ENCODE data around the gene NUP98.

The NUP98 gene

GRCh38 chr11:3642071-3642951 lies 155.0 kb downstream of the NUP98 start:
- Histone ChIP-seq H3K4me2 (ENCODE audit: low read length) (peak overlapping the region; percentile 86), H2BK12ac (ENCODE audit: low read length) (no peak overlapping the region), H3K27me3 (ENCODE audit: insufficient read depth, low read length) (no peaks in the 10 kb centered on the region), H3K36me3 (ENCODE audit: control insufficient read depth in 1 of 2, insufficient read depth in 2 of 2, low read length in 2 of 2) (no peaks in the 10 kb centered on the region), H3K18ac (ENCODE audit: low read length) (peak overlapping the region; percentile 37), H2AFZ (ENCODE audit: insufficient read depth, low read length, poor library complexity) (peak overlapping the region; percentile 80), H3K79me1 (ENCODE audit: low read length) (peaks cover 5% of the 10 kb centered on the region), H3K79me2 (ENCODE audit: control insufficient read depth, insufficient read depth, low read length, poor library complexity) (peaks cover 3% of the 10 kb centered on the region), H3K23ac (ENCODE audit: low read length) (no peak overlapping the region), H3K4me3 (ENCODE audit: low read depth, low read length) (peak overlapping the region; percentile 56), H3K9me3 (ENCODE audit: insufficient read depth, low read depth, low read length) (peaks cover 10% of the 10 kb centered on the region), H3K9ac (ENCODE audit: low read length) (no peak overlapping the region), H4K12ac (ENCODE audit: low read depth, low read length) (no peak overlapping the region), H4K8ac (ENCODE audit: low read depth, low read length) (peak overlapping the region; percentile 21), H4K91ac (ENCODE audit: low read depth, low read length) (no peak overlapping the region), H2BK120ac (ENCODE audit: insufficient read depth, low read length, poor library complexity) (no peak overlapping the region), H2AK5ac (ENCODE audit: low read length) (no peak overlapping the region), H3K4ac (ENCODE audit: low read depth, low read length) (no peak overlapping the region), H3K4me1 (ENCODE audit: control insufficient read depth in 1 of 2, insufficient read depth in 2 of 2, low read length in 2 of 2) (peaks cover 12% of the 10 kb centered on the region in 2 experiments), H3K14ac (ENCODE audit: low read length) (peak overlapping the region; percentile 28), H3K27ac (ENCODE audit: low read depth, low read length) (no peak overlapping the region), H2BK5ac (ENCODE audit: low read depth, low read length, poor library complexity) (no peak overlapping the region)
- peak; percentile 12 to 42 for DNase-seq
- WGBS (ENCODE audit: extremely low coverage, insufficient coverage, insufficient read length): no CpG with 5 or more reads among the region's 55 CpGs

- Histone ChIP-seq H2BK5ac (ENCODE audit: low read depth, low read length, poor library complexity) (no peak within 1 kb of the TSS), H2AK5ac (ENCODE audit: low read length) (no peak within 1 kb of the TSS), H3K9ac (ENCODE audit: low read length) (no peak within 1 kb of the TSS), H4K91ac (ENCODE audit: low read depth, low read length) (no peak within 1 kb of the TSS), H3K4me3 (ENCODE audit: low read depth, low read length) (peak within 1 kb of the TSS; percentile 56), H2BK120ac (ENCODE audit: insufficient read depth, low read length, poor library complexity) (no peak within 1 kb of the TSS), H3K4ac (ENCODE audit: low read depth, low read length) (no peak within 1 kb of the TSS), H3K9me3 (ENCODE audit: insufficient read depth, low read depth, low read length) (peaks cover 10% of the 10 kb centered on the region), H2AFZ (ENCODE audit: insufficient read depth, low read length, poor library complexity) (peak within 1 kb of the TSS; percentile 82), H3K27me3 (ENCODE audit: insufficient read depth, low read length) (no peaks in the 10 kb centered on the region), H2BK12ac (ENCODE audit: low read length) (no peak within 1 kb of the TSS), H3K18ac (ENCODE audit: low read length) (peak within 1 kb of the TSS; percentile 37), H4K8ac (ENCODE audit: low read depth, low read length) (peak within 1 kb of the TSS; percentile 70), H3K4me2 (ENCODE audit: low read length) (peak within 1 kb of the TSS; percentile 86), H3K36me3 (ENCODE audit: control insufficient read depth in 1 of 2, insufficient read depth in 2 of 2, low read length in 2 of 2) (no peaks in the 10 kb centered on the region), H3K79me1 (ENCODE audit: low read length) (peaks cover 5% of the 10 kb centered on the region), H4K12ac (ENCODE audit: low read depth, low read length) (no peak within 1 kb of the TSS), H3K79me2 (ENCODE audit: control insufficient read depth, insufficient read depth, low read length, poor library complexity) (peaks cover 3% of the 10 kb centered on the region), H3K27ac (ENCODE audit: low read depth, low read length) (no peak within 1 kb of the TSS), H3K23ac (ENCODE audit: low read length) (no peak within 1 kb of the TSS), H3K14ac (ENCODE audit: low read length) (peak within 1 kb of the TSS; percentile 28), H3K4me1 (ENCODE audit: control insufficient read depth in 1 of 2, insufficient read depth in 2 of 2, low read length in 2 of 2) (peaks cover 12% of the 10 kb centered on the region in 2 experiments)
- no peak for DNase-seq
- no CpG with 5 or more reads among the region's 21 CpGs for WGBS (ENCODE audit: extremely low coverage, insufficient coverage, insufficient read length)
Observed at GRCh38 chr11:3641701-3642070, 155.7 kb downstream of the NUP98 start, which contains the start of gene ART5. ART5 (minus strand) TSS chr11:3641992; CDS start chr11:3641862, 130 bp downstream.

DNA sequence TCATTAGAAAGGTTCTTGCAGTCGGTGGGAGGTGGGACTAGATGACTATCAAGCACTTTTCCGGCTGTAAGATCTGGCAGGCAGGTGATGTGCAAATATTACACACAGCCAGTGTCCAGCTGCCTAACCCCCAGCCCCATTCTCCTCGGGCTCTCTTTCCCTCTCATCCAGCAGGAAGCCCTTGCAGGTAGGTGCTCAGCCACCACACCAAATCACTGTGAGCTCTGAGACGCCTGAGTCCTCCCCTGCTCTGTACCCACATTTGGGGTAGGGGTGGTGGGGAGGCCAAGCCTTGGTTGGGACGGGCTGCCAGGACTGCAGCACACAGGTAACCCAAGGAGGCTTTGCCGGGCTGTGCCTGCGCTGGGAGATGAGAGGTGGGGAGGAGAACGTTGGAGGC lies 156.2 kb downstream of the NUP98 start:
- Histone ChIP-seq H4K91ac (ENCODE audit: low read depth, low read length) (no peak overlapping the region), H3K4me1 (ENCODE audit: control insufficient read depth in 1 of 2, insufficient read depth in 2 of 2, low read length in 2 of 2) (peaks cover 12% of the 10 kb centered on the region in 2 experiments), H3K79me1 (ENCODE audit: low read length) (peaks cover 5% of the 10 kb centered on the region), H3K4me2 (ENCODE audit: low read length) (no peak overlapping the region), H2AFZ (ENCODE audit: insufficient read depth, low read length, poor library complexity) (no peak overlapping the region), H3K79me2 (ENCODE audit: control insufficient read depth, insufficient read depth, low read length, poor library complexity) (peaks cover 3% of the 10 kb centered on the region), H3K36me3 (ENCODE audit: control insufficient read depth in 1 of 2, insufficient read depth in 2 of 2, low read length in 2 of 2) (no peaks in the 10 kb centered on the region), H2BK12ac (ENCODE audit: low read length) (no peak overlapping the region), H3K9ac (ENCODE audit: low read length) (no peak overlapping the region), H2BK5ac (ENCODE audit: low read depth, low read length, poor library complexity) (no peak overlapping the region), H3K14ac (ENCODE audit: low read length) (no peak overlapping the region), H3K18ac (ENCODE audit: low read length) (no peak overlapping the region), H4K12ac (ENCODE audit: low read depth, low read length) (no peak overlapping the region), H3K23ac (ENCODE audit: low read length) (no peak overlapping the region), H3K4me3 (ENCODE audit: low read depth, low read length) (no peak overlapping the region), H2BK120ac (ENCODE audit: insufficient read depth, low read length, poor library complexity) (no peak overlapping the region), H3K4ac (ENCODE audit: low read depth, low read length) (no peak overlapping the region), H3K27me3 (ENCODE audit: insufficient read depth, low read length) (no peaks in the 10 kb centered on the region), H2AK5ac (ENCODE audit: low read length) (no peak overlapping the region), H4K8ac (ENCODE audit: low read depth, low read length) (no peak overlapping the region), H3K9me3 (ENCODE audit: insufficient read depth, low read depth, low read length) (peaks cover 10% of the 10 kb centered on the region), H3K27ac (ENCODE audit: low read depth, low read length) (no peak overlapping the region)
- WGBS (ENCODE audit: extremely low coverage, insufficient coverage, insufficient read length): no CpG with 5 or more reads among the region's 8 CpGs
- no peak for DNase-seq

DNA sequence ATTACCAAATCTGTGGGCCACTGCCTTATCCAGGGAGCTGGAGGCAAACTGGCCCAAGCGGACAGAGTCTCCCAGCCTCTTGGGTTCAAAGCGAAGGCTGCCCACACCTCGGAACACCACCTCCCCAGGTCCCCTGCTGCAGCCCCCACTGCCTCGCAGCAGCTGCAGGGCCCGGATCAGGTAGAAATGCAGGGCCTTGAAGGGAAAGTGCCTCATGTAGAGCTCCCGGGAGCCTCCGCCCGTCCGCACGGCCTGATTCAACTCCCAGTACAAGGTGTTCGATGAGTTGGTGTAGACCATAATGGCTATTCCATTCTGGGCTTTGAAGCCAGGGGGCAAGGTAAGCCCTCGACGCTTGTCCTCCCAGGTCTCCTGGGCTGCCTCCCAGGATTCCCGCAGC lies 157.5 kb downstream of the NUP98 start:
- H3K4ac ChIP-seq (ENCODE audit: low read depth, low read length): no peak overlapping the region
- no peaks in the 10 kb centered on the region for H3K36me3 ChIP-seq (ENCODE audit: control insufficient read depth in 1 of 2, insufficient read depth in 2 of 2, low read length in 2 of 2)
- H3K27me3 ChIP-seq (ENCODE audit: insufficient read depth, low read length): no peaks in the 10 kb centered on the region
- no peak overlapping the region for H2BK12ac ChIP-seq (ENCODE audit: low read length)
- no peak overlapping the region for H3K4me2 ChIP-seq (ENCODE audit: low read length)
- no peak overlapping the region for H3K27ac ChIP-seq (ENCODE audit: low read depth, low read length)
- peaks cover 3% of the 10 kb centered on the region for H3K79me2 ChIP-seq (ENCODE audit: control insufficient read depth, insufficient read depth, low read length, poor library complexity)
- H4K12ac ChIP-seq (ENCODE audit: low read depth, low read length): no peak overlapping the region
- H4K91ac ChIP-seq (ENCODE audit: low read depth, low read length): no peak overlapping the region
- H2AFZ ChIP-seq (ENCODE audit: insufficient read depth, low read length, poor library complexity): no peak overlapping the region
- no peak overlapping the region for H3K4me3 ChIP-seq (ENCODE audit: low read depth, low read length)
- no peak overlapping the region for H3K9ac ChIP-seq (ENCODE audit: low read length)
- H3K9me3 ChIP-seq (ENCODE audit: insufficient read depth, low read depth, low read length): peaks cover 5% of the 10 kb centered on the region
- no peak overlapping the region for H2BK120ac ChIP-seq (ENCODE audit: insufficient read depth, low read length, poor library complexity)
- no peak overlapping the region for H3K18ac ChIP-seq (ENCODE audit: low read length)
- no peak overlapping the region for H3K14ac ChIP-seq (ENCODE audit: low read length)
- H3K23ac ChIP-seq (ENCODE audit: low read length): no peak overlapping the region
- no CpG with 5 or more reads among the region's 14 CpGs for WGBS (ENCODE audit: extremely low coverage, insufficient coverage, insufficient read length)
- no peak for DNase-seq
- peaks cover 12% of the 10 kb centered on the region in 2 experiments for H3K4me1 ChIP-seq (ENCODE audit: control insufficient read depth in 1 of 2, insufficient read depth in 2 of 2, low read length in 2 of 2)
- H2AK5ac ChIP-seq (ENCODE audit: low read length): no peak overlapping the region
- H2BK5ac ChIP-seq (ENCODE audit: low read depth, low read length, poor library complexity): no peak overlapping the region
- no peak overlapping the region for H4K8ac ChIP-seq (ENCODE audit: low read depth, low read length)
- H3K79me1 ChIP-seq (ENCODE audit: low read length): peaks cover 5% of the 10 kb centered on the region
